ENCODE measurements around the gene AMN. TPM values are rescaled to one million over a fixed set of nuclear protein-coding genes. Genes with fewer than 3 reads are reported as not detected.

Gene AMN
- total RNA-seq, 2 experiments from 2014 or later, result 0.35 to 5.6 TPM

DNA sequence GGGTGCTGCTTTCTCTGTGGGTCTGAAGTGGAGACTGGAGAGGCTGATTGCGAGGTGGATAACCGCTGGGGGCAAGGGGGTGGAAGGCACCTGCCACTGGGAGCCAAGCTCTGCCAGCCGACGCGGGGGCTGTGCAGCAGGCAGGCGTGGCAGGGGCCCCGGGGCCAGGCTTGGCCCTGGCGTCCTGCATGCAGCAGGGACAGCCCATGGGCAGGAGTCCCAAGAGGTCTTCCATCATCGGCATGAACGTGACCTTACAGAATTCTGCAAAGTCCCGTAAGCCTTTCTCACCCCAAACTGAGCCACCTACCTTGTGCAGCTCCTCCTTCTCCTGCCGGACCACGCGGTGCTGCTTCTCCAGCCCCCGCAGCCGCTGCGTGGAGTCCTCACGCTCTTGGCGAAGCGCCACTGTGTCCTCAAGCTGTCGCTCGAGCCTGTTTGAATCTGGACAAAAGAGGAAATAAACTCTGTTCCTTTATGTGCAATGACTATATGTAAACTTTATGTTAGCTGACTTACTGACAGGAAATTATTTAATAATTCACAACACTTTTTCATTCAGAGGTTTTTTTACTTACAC is 51.3 kb downstream of the AMN start:
- Histone ChIP-seq H3K9me3 (ENCODE audit: low read length) (no peaks in the 10 kb centered on the region), H3K9me2 (ENCODE audit: insufficient read depth, low read length) (no peaks in the 10 kb centered on the region), H3K4me2 (ENCODE audit: low read length) (no peak overlapping the region), H3K36me3 (ENCODE audit: insufficient read depth, low read length) (no peaks in the 10 kb centered on the region), H3K27ac (ENCODE audit: low read depth, low read length, poor library complexity, severe bottlenecking) (no peak overlapping the region), H3K79me2 (ENCODE audit: insufficient read depth, low read depth, low read length) (no peaks in the 10 kb centered on the region), H4K20me1 (ENCODE audit: insufficient read depth, low read length) (no peaks in the 10 kb centered on the region), H3K4me3 (ENCODE audit: low read depth, low read length, poor library complexity, severe bottlenecking) (no peak overlapping the region), H3K4me1 (ENCODE audit: insufficient read depth, low read length, poor library complexity, severe bottlenecking) (no peaks in the 10 kb centered on the region), H2AFZ (ENCODE audit: low read length) (no peak overlapping the region)
- intact Hi-C loops (cut with micrococcal nuclease; ENCODE audit: unreplicated experiment), result no loop called here
- ChIA-PET CTCF (ENCODE audit: unreplicated experiment) (no interaction called here), POLR2A (no interaction called here)
- no peak for DNase-seq (ENCODE audit: low spot score)
- BruUV-seq (replicated peaks), result no TSS peak
- TF ChIP-seq CTCF (conservative IDR thresholded peaks at IDR 0.05; ENCODE audit: low read length) (no peak), EZH2phosphoT487 (IDR thresholded peaks at IDR 0.05; ENCODE audit: borderline replicate concordance, low read depth, low read length) (no peak)

DNA sequence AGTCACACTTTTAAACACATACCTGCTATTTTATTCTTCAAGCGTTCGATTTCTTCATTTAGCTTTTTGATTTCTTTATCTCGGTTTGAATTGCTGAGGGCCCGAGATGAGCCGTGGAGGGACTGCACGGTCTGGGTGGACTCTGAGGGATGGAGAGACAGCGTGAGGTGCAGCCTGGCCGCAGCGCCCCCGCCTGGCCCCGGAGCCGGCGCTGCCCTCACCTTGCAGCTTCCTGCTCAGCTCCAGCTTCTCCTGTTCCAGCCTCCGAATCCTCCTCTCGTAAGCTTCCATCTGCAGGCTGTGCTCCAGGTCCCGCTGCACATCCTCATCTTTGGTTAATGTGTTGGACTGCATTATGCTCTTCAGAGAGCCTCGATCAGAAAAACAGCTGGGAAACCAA is 53.2 kb downstream of the AMN start:
- no peaks in the 10 kb centered on the region for H3K4me1 ChIP-seq (ENCODE audit: insufficient read depth, low read length, poor library complexity, severe bottlenecking)
- H3K36me3 ChIP-seq (ENCODE audit: insufficient read depth, low read length), result no peaks in the 10 kb centered on the region
- DNase-seq (ENCODE audit: low spot score), result no peak
- no peaks in the 10 kb centered on the region for H3K79me2 ChIP-seq (ENCODE audit: insufficient read depth, low read depth, low read length)
- H4K20me1 ChIP-seq (ENCODE audit: insufficient read depth, low read length), result no peaks in the 10 kb centered on the region
- H3K4me3 ChIP-seq (ENCODE audit: low read depth, low read length, poor library complexity, severe bottlenecking), result no peak overlapping the region
- ChIA-PET POLR2A (interaction anchor here (0.6 kb wide), 1 partner anchor 41 kb away, joined by 4 read pairs; no protein-coding TSS in a partner anchor), CTCF (ENCODE audit: unreplicated experiment) (interaction anchor here (0.6 kb wide), 1 partner anchor 358 kb away, joined by 3 read pairs; the partner anchor contains the start of gene EIF5)
- TF ChIP-seq CTCF (conservative IDR thresholded peaks at IDR 0.05; ENCODE audit: low read length), result peak; percentile 33; the same call in 1 of the 2 replicates
- no peak for TF ChIP-seq EZH2phosphoT487 (IDR thresholded peaks at IDR 0.05; ENCODE audit: borderline replicate concordance, low read depth, low read length)
- BruUV-seq (replicated peaks), result no TSS peak
- H2AFZ ChIP-seq (ENCODE audit: low read length), result no peak overlapping the region
- H3K27ac ChIP-seq (ENCODE audit: low read depth, low read length, poor library complexity, severe bottlenecking), result no peak overlapping the region
- H3K4me2 ChIP-seq (ENCODE audit: low read length), result no peak overlapping the region
- no peaks in the 10 kb centered on the region for H3K9me3 ChIP-seq (ENCODE audit: low read length)
- intact Hi-C loops (cut with micrococcal nuclease; ENCODE audit: unreplicated experiment), result no loop called here
- H3K9me2 ChIP-seq (ENCODE audit: insufficient read depth, low read length), result no peaks in the 10 kb centered on the region

DNA sequence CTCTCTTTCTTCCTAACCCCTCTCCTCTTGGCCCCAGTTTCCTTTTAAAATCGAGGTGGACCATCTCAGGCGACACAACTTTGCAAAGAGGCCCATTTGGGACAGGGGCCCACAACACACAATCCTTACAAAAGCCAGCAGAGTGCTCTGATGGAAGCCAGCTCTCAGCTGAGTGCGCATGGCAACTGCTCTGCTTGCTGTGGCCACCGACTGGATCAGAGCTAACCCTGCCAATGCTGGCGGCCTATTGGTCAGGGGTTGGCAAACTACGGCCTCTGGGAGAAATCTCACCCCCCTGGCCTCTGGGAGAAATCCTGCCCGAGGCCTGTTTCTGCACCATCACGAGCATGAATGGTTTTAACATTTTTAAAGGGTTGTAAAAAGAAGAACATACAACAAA is 55.0 kb downstream of the AMN start:
- ChIA-PET CTCF (ENCODE audit: unreplicated experiment) (no interaction called here), POLR2A (no interaction called here)
- no TSS peak for BruUV-seq (replicated peaks)
- Histone ChIP-seq H3K4me3 (ENCODE audit: low read depth, low read length, poor library complexity, severe bottlenecking) (no peak overlapping the region), H3K4me2 (ENCODE audit: low read length) (no peak overlapping the region), H3K9me2 (ENCODE audit: insufficient read depth, low read length) (no peaks in the 10 kb centered on the region), H3K79me2 (ENCODE audit: insufficient read depth, low read depth, low read length) (no peaks in the 10 kb centered on the region), H3K4me1 (ENCODE audit: insufficient read depth, low read length, poor library complexity, severe bottlenecking) (no peaks in the 10 kb centered on the region), H3K9me3 (ENCODE audit: low read length) (no peaks in the 10 kb centered on the region), H2AFZ (ENCODE audit: low read length) (no peak overlapping the region), H3K27ac (ENCODE audit: low read depth, low read length, poor library complexity, severe bottlenecking) (no peak overlapping the region), H4K20me1 (ENCODE audit: insufficient read depth, low read length) (no peaks in the 10 kb centered on the region), H3K36me3 (ENCODE audit: insufficient read depth, low read length) (no peaks in the 10 kb centered on the region)
- intact Hi-C loops (cut with micrococcal nuclease; ENCODE audit: unreplicated experiment), result no loop called here
- no peak for DNase-seq (ENCODE audit: low spot score)
- TF ChIP-seq EZH2phosphoT487 (IDR thresholded peaks at IDR 0.05; ENCODE audit: borderline replicate concordance, low read depth, low read length) (no peak), CTCF (conservative IDR thresholded peaks at IDR 0.05; ENCODE audit: low read length) (no peak)
